Mammary epithelial cell (primary cell): ENCODE results near the gene PTPRR.

Experiments
- EZH2 ChIP-seq: IDR thresholded peaks from 2 replicates; pipeline ENCODE4 v1.6.1; 2012; ENCODE audit warnings: low read length, inconsistent platforms, borderline replicate concordance
- TF ChIP-seq, protein P1 (sequence below), 2 donors: IDR thresholded peaks in 1 of 2; conservative IDR thresholded peaks in 1 of 2; 2 replicates each; pipeline ENCODE4 v1.5.1; 2011 to 2012; ENCODE audit warnings: inconsistent platforms in 2 of 2, low read length in 2 of 2, mild to moderate bottlenecking in 2 of 2, control low read depth in 1 of 2, low read depth in 1 of 2; ENCODE audit not compliant: insufficient read depth in 1 of 2; ENCODE audit errors: extremely low read depth in 1 of 2

DNA sequence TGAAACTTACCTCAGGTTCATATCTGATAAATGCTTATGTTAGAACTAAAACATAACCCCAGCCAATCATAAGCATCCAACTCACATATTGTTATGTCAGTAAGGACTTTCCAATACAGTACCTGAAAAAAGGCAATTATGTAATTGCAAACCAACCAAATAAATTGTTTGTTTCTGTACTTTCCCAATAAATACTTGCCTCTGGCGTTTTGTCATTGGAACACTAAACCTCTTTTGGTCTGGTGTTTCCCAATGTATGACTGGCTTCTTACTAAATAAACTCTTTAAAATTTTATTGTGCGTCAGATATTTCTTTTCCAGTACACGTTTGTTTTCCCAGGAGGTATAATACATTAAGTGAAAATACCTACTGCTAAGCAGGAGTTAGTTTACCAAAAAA, 276.6 kb downstream of the PTPRR start:
- TF ChIP-seq, protein P1, sequence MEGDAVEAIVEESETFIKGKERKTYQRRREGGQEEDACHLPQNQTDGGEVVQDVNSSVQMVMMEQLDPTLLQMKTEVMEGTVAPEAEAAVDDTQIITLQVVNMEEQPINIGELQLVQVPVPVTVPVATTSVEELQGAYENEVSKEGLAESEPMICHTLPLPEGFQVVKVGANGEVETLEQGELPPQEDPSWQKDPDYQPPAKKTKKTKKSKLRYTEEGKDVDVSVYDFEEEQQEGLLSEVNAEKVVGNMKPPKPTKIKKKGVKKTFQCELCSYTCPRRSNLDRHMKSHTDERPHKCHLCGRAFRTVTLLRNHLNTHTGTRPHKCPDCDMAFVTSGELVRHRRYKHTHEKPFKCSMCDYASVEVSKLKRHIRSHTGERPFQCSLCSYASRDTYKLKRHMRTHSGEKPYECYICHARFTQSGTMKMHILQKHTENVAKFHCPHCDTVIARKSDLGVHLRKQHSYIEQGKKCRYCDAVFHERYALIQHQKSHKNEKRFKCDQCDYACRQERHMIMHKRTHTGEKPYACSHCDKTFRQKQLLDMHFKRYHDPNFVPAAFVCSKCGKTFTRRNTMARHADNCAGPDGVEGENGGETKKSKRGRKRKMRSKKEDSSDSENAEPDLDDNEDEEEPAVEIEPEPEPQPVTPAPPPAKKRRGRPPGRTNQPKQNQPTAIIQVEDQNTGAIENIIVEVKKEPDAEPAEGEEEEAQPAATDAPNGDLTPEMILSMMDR (conservative IDR thresholded peaks at IDR 0.05 in 1 of 2, IDR thresholded peaks at IDR 0.05 in 1 of 2; ENCODE audit: extremely low read depth in 1 of 2, insufficient read depth in 1 of 2, low read depth in 1 of 2, low read length in 2 of 2): no peak
- TF ChIP-seq EZH2: no peak
